DMS79 treated with DMSO at 0.1 percent for 48 hours (cell line): ENCODE data around the gene STX8.

Source experiments
- DNase-seq: peaks from one replicate; lab custom pipeline; 2025; lab: John Stamatoyannopoulos, UW

STX8 gene

GRCh38 chr17:9239793-9240658 is 335.6 kb downstream of the STX8 start:
- DNase-seq, result no peak

- no peak for DNase-seq
These were observed 336.3 kb downstream of the STX8 start for GRCh38 chr17:9239246-9239792.

GRCh38 chr17:9238340-9239245 is 337.0 kb downstream of the STX8 start:
- DNase-seq, result no peak

- no peak for DNase-seq
These were observed 337.8 kb downstream of the STX8 start for GRCh38 chr17:9237661-9238301.

GRCh38 chr17:9237053-9237410 is 338.6 kb downstream of the STX8 start:
- no peak for DNase-seq

- no peak for DNase-seq
These were observed 339.2 kb downstream of the STX8 start for GRCh38 chr17:9236286-9237052.

GRCh38 chr17:9235346-9235745 is 340.3 kb downstream of the STX8 start:
- DNase-seq, result no peak

GRCh38 chr17:9234389-9234945 is 341.2 kb downstream of the STX8 start:
- no peak for DNase-seq

GRCh38 chr17:9233761-9234160 is 341.9 kb downstream of the STX8 start:
- no peak for DNase-seq

GRCh38 chr17:9233271-9233599 is 342.4 kb downstream of the STX8 start:
- DNase-seq, result no peak

GRCh38 chr17:9232591-9233270 is 342.9 kb downstream of the STX8 start:
- DNase-seq, result no peak

- DNase-seq, result no peak
These were observed 343.5 kb downstream of the STX8 start for GRCh38 chr17:9232155-9232475.

- DNase-seq, result no peak
These were observed 344.0 kb downstream of the STX8 start for GRCh38 chr17:9231449-9232154.

- DNase-seq, result no peak
These were observed 344.8 kb downstream of the STX8 start for GRCh38 chr17:9230861-9231260.

- DNase-seq, result no peak
These were observed 345.3 kb downstream of the STX8 start for GRCh38 chr17:9230346-9230745.

- DNase-seq, result no peak
These were observed 345.8 kb downstream of the STX8 start for GRCh38 chr17:9229826-9230201.

- DNase-seq, result no peak
These were observed 346.3 kb downstream of the STX8 start for GRCh38 chr17:9229160-9229825.

- no peak for DNase-seq
These were observed 347.0 kb downstream of the STX8 start for GRCh38 chr17:9228408-9229159.

GRCh38 chr17:9227819-9228407 is 347.7 kb downstream of the STX8 start:
- no peak for DNase-seq
